K562 (cell line): ENCODE data around the gene SPHK1. TPM values are rescaled to one million over a fixed set of nuclear protein-coding genes. Genes with fewer than 3 reads are reported as not detected.

Experiments
- ATAC-seq: fragments of 200-7000 bp; cut with Tn5 transposase; 3 replicates; pipeline ENCODE4 v1.9.1; 2020; ENCODE audit warnings: moderate library complexity
- Bru-seq: library from RNA; stranded (reverse); fragments of 400-500 nt; gene quantifications from one replicate; lab custom pipeline; 2021; lab: Mats Ljungman, UMichigan
- BruChase-seq, 2 experiments: library from RNA; stranded (reverse); fragments of 400-500 nt; gene quantifications; one replicate each; lab custom pipeline; 2021; lab: Mats Ljungman, UMichigan
- BruUV-seq: library from RNA; stranded (reverse); fragments of 400-500 nt; replicated peaks from 2 replicates; lab custom pipeline; 2021; lab: Mats Ljungman, UMichigan
- CTCF ChIA-PET: fragments of 300-600 bp; formaldehyde crosslinking; extraction: SDS; loops from one replicate; lab custom pipeline; 2021; ENCODE audit warnings: low intra/inter-chr PET ratio; lab: Yijun Ruan, JAX
- POLR2A ChIA-PET: fragments of 300-600, 350-650 bp; sonication (Branson Sonifier 250); formaldehyde crosslinking; extraction: SDS; loops from one replicate; lab custom pipeline; 2021; ENCODE audit warnings: antibody characterized with exemption, inconsistent platforms; lab: Yijun Ruan, JAX
- DNase-seq, 4 experiments: peaks; one replicate each; pipeline versions ENCODE4 v3.0.0 to v3.0.0-alpha.2; 2011 to 2018; ENCODE audit warnings: low spot score in 3 of 4, mixed read lengths in 3 of 4; ENCODE audit errors: extremely low read depth in 1 of 4
- FAIRE-seq: peaks from 2 replicates; lab custom pipeline; 2011; peaks lifted over from hg19 to GRCh38; lab: Jason Lieb, UNC
- H2AFZ ChIP-seq: 2 replicates; pipeline ENCODE4 v1.6.0; 2011; ENCODE audit warnings: low read depth, low read length, control low read depth, inconsistent platforms
- H3K27ac ChIP-seq: fragments of 200-600 bp; 3 replicates; pipeline ENCODE4 v1.8.0; 2011; ENCODE audit warnings: low read depth, mild to moderate bottlenecking, control low read depth, inconsistent platforms, low read length, moderate library complexity, mixed read lengths; ENCODE audit errors: extremely low read depth
- H3K27me3 ChIP-seq, 2 experiments: fragments of 300-600 bp in 1 of 2; 2 replicates in 1 of 2; 3 replicates in 1 of 2; pipeline versions ENCODE4 v1.6.0 to v1.8.0; 2011; ENCODE audit warnings: inconsistent platforms in 2 of 2, low read length in 2 of 2, mild to moderate bottlenecking in 1 of 2, mixed read lengths in 1 of 2, moderate library complexity in 1 of 2; ENCODE audit not compliant: control insufficient read depth in 2 of 2, insufficient read depth in 2 of 2
- H3K36me3 ChIP-seq: fragments of 300-600 bp; 3 replicates; pipeline ENCODE4 v1.8.0; 2011; ENCODE audit warnings: mild to moderate bottlenecking, low read length, inconsistent platforms; ENCODE audit not compliant: control insufficient read depth, insufficient read depth
- H3K4me1 ChIP-seq, 2 experiments: fragments of 200-600 bp in 1 of 2; replicated peaks in 1 of 2; 2 replicates in 1 of 2; 3 replicates in 1 of 2; pipeline versions ENCODE4 v1.5.1 to v1.8.0; 2011; ENCODE audit warnings: inconsistent platforms in 2 of 2, low read length in 2 of 2, mild to moderate bottlenecking in 1 of 2, mixed read lengths in 1 of 2, moderate library complexity in 1 of 2; ENCODE audit not compliant: control insufficient read depth in 2 of 2, insufficient read depth in 2 of 2
- H3K4me2 ChIP-seq: 2 replicates; pipeline ENCODE4 v1.6.1; 2011; ENCODE audit warnings: low read length, control low read depth, inconsistent platforms, mixed read lengths; ENCODE audit not compliant: insufficient read depth
- H3K4me3 ChIP-seq: fragments of 200-600 bp; sonication (generic), shearing (Covaris generic); 2 replicates; pipeline ENCODE4 v1.5.1; 2016; ENCODE audit warnings: control low read depth, inconsistent platforms
- H3K79me2 ChIP-seq: fragments of 200-600 bp; 3 replicates; pipeline ENCODE4 v1.8.0; 2011; ENCODE audit warnings: low read length, inconsistent platforms; ENCODE audit not compliant: control insufficient read depth, insufficient read depth
- H3K9ac ChIP-seq, 2 experiments: 2 replicates each; pipeline versions ENCODE4 v1.6.0 to v1.6.1; 2011; ENCODE audit warnings: low read depth in 2 of 2, low read length in 2 of 2, control low read depth in 1 of 2, inconsistent platforms in 1 of 2, mild to moderate bottlenecking in 1 of 2, mixed read lengths in 1 of 2; ENCODE audit not compliant: insufficient read depth in 1 of 2
- H3K9me1 ChIP-seq: one replicate; pipeline ENCODE4 v1.6.0; 2011; ENCODE audit warnings: inconsistent platforms, mild to moderate bottlenecking, low read length, moderate library complexity; ENCODE audit not compliant: control insufficient read depth, insufficient read depth
- H3K9me3 ChIP-seq: replicated peaks from 2 replicates; pipeline ENCODE4 v1.5.1; 2011; ENCODE audit warnings: low read depth, low read length, inconsistent platforms; ENCODE audit not compliant: control insufficient read depth, insufficient read depth
- H4K20me1 ChIP-seq: replicated peaks from 2 replicates; pipeline ENCODE4 v1.6.1; 2011; ENCODE audit warnings: low read length, inconsistent platforms, mixed read lengths; ENCODE audit not compliant: control insufficient read depth, insufficient read depth
- HCFC1 ChIP-seq: IDR thresholded peaks from 2 replicates; pipeline ENCODE4 v1.6.1; 2012; ENCODE audit warnings: low read depth, low read length, improper control_type of control experiment
- NR4A1 ChIP-seq, 2 experiments: fragments of 250-450 bp in 1 of 2; fragments of 450-650 bp in 1 of 2; sonication (Bioruptor Pico) in 1 of 2; IDR thresholded peaks; 2 replicates each; pipeline versions ENCODE4 v1.4.0 to v1.6.1; 2016 to 2020; ENCODE audit warnings: mild to moderate bottlenecking in 2 of 2, missing compliant biosample characterization in 1 of 2, missing genetic modification characterization in 1 of 2, moderate library complexity in 1 of 2
- PCBP1 ChIP-seq: fragments of 200-400 bp; formaldehyde crosslinking; IDR thresholded peaks from 2 replicates; pipeline ENCODE4 v1.6.1; 2018; ENCODE audit warnings: mild to moderate bottlenecking, low read depth, low read length; ENCODE audit not compliant: poor library complexity, severe bottlenecking
- POLR2G ChIP-seq: fragments of 200-400 bp; formaldehyde crosslinking; IDR thresholded peaks from 2 replicates; pipeline ENCODE4 v1.6.1; 2017; ENCODE audit warnings: low read depth, mild to moderate bottlenecking, antibody characterized with exemption, low read length, moderate library complexity
- RBBP5 ChIP-seq: fragments of 200-600 bp; sonication (generic); IDR thresholded peaks from 2 replicates; pipeline ENCODE4 v1.6.1; 2012; ENCODE audit warnings: borderline replicate concordance, mild to moderate bottlenecking, low read length, control low read depth, inconsistent platforms; ENCODE audit not compliant: insufficient read depth, poor library complexity, severe bottlenecking
- RBFOX2 ChIP-seq: fragments of 200-400 bp; formaldehyde crosslinking; IDR thresholded peaks from 2 replicates; pipeline ENCODE4 v1.6.1; 2017; ENCODE audit warnings: low read depth, mild to moderate bottlenecking, low read length, moderate library complexity
- SAP30 ChIP-seq: fragments of 200-600 bp; sonication (generic); IDR thresholded peaks from 2 replicates; pipeline ENCODE4 v1.6.1; 2012; ENCODE audit warnings: borderline replicate concordance, low read depth, mild to moderate bottlenecking, moderate library complexity, low read length, control low read depth, inconsistent platforms; ENCODE audit not compliant: insufficient read depth, poor library complexity, severe bottlenecking
- SETDB1 ChIP-seq: IDR thresholded peaks from one replicate; pipeline ENCODE4 v1.6.1; 2012; ENCODE audit warnings: low read length, control low read depth, inconsistent platforms
- SMAD3 ChIP-seq: fragments of 450-650 bp; formaldehyde crosslinking; conservative IDR thresholded peaks from 2 replicates; pipeline ENCODE4 v1.4.0; 2020; ENCODE audit warnings: mild to moderate bottlenecking
- SNIP1 ChIP-seq: fragments of 450-650 bp; IDR thresholded peaks from 2 replicates; pipeline ENCODE4 v1.7.1; 2017; ENCODE audit warnings: low read depth, mild to moderate bottlenecking
- ZKSCAN8 ChIP-seq: fragments of 200-800 bp; sonication (Bioruptor generic); IDR thresholded peaks from 2 replicates; pipeline ENCODE4 v1.6.1; 2016; ENCODE audit warnings: missing genetic modification characterization, missing compliant biosample characterization
- ZNF174 ChIP-seq: fragments of 250-450 bp; sonication (Bioruptor Pico); IDR thresholded peaks from 2 replicates; pipeline ENCODE4 v1.4.0; 2020; ENCODE audit warnings: mild to moderate bottlenecking
- ZNF644 ChIP-seq: fragments of 200-800 bp; sonication (Bioruptor generic); IDR thresholded peaks from 2 replicates; pipeline ENCODE4 v1.6.1; 2016; ENCODE audit warnings: low read depth, missing genetic modification characterization, missing compliant biosample characterization
- WGBS: fragments of 100-300 bp; shearing (Covaris generic); methylation state at CpG from one replicate; pipeline ENCODE4 v1.1.6; 2016; ENCODE audit warnings: low coverage, mixed read lengths; ENCODE audit not compliant: insufficient coverage; ENCODE audit errors: missing lambda C conversion rate; 5-methylcytosine and 5-hydroxymethylcytosine counted together
- in situ Hi-C: fragments of 300-500 bp; cut with MboI; formaldehyde crosslinking; loops from 4 replicates; pipeline ENCODE4 v1.15.0; 2018; ENCODE audit warnings: inconsistent platforms, mixed read lengths
- intact Hi-C: fragments of 100-400 bp; cut with micrococcal nuclease; formaldehyde crosslinking; loops from 2 replicates; pipeline ENCODE4 v1.14.2; 2022
- long read RNA-seq, 3 experiments: library from polyadenylated mRNA in 2 of 3; library from RNA in 1 of 3; unstranded in 2 of 3; stranded (forward) in 1 of 3; transcript quantifications; one replicate each; pipeline ENCODE4 v2.0.0, GENCODE V29; 2019 to 2022
- polyA minus RNA-seq, 3 experiments: library from RNA; depleted of rRNA, polyadenylated mRNA; stranded (reverse); fragments of >200 nt; gene quantifications; 2 replicates each; pipeline ENCODE4 v1.2.3, GENCODE V29; 2011
- polyA plus RNA-seq, 8 experiments: library from polyadenylated mRNA; depleted of rRNA in 4 of 8; stranded (reverse) in 5 of 8; unstranded in 3 of 8; fragments of >200 nt; fragmentation: Nextera tagmentation in 2 of 8; fragmentation: Illumina TruSeq in 1 of 8; extraction: Ambion mirVana in 2 of 8; extraction: Trizol in 1 of 8; gene quantifications; 2 replicates each; pipeline versions ENCODE4 v1.2.1 to v1.2.3, GENCODE V29; 2011 to 2014; ENCODE audit warnings: inconsistent platforms in 1 of 8, missing spikeins in 1 of 8
- total RNA-seq, 7 experiments: library from RNA; depleted of rRNA in 6 of 7; stranded (reverse); fragments of >200 nt in 6 of 7; fragmentation: Illumina TruSeq in 2 of 7; extraction: Trizol in 2 of 7; gene quantifications; 2 replicates each; pipeline versions ENCODE4 v1.2.1 to v1.2.3, GENCODE V29; 2011 to 2021; ENCODE audit warnings: low replicate concordance in 1 of 7

The SPHK1 gene
- total RNA-seq (2011; cell fraction: chromatin; rRNA removed; ENCODE audit: low replicate concordance) = 17.0 and 55.7 TPM in 2 replicates
- total RNA-seq (2011; cell fraction: nucleolus; rRNA removed) = 66.3 and 72.5 TPM in 2 replicates
- total RNA-seq (2011; cell fraction: nucleoplasm; rRNA removed) = 31.6 and 33.4 TPM in 2 replicates
- total RNA-seq (2014; rRNA removed) = 60.3 and 69.6 TPM in 2 replicates
- total RNA-seq (2014; rRNA removed; fragmentation: Illumina TruSeq; extraction: Trizol) = 5.6 and 8.0 TPM in 2 replicates
- total RNA-seq (2015; rRNA removed; fragmentation: Illumina TruSeq; extraction: Trizol) = 14.1 and 14.9 TPM in 2 replicates
- total RNA-seq (2021) = 56.2 and 58.2 TPM in 2 replicates
- 20.2 and 21.6 TPM in 2 replicates for polyA plus RNA-seq (2011; rRNA removed)
- polyA plus RNA-seq (2011; cell fraction: cytosol; rRNA removed) = 25.9 and 63.1 TPM in 2 replicates
- polyA plus RNA-seq (2011; cell fraction: nucleus; rRNA removed) = 93.7 and 187 TPM in 2 replicates
- 26.8 and 28.6 TPM in 2 replicates for polyA plus RNA-seq (2012)
- polyA plus RNA-seq (2014; fragmentation: Illumina TruSeq; extraction: Trizol) = 14.5 and 25.0 TPM in 2 replicates
- polyA plus RNA-seq (2014; fragmentation: Nextera tagmentation; extraction: Ambion mirVana) = 1 to 10 TPM in 1 of 2 experiments, under 1 TPM in 1; 0.21 to 1.9 TPM
- 45.3 and 51.4 TPM in 2 replicates for polyA plus RNA-seq (2014; rRNA removed)
- 3.0 and 8.2 TPM in 2 replicates for polyA minus RNA-seq (2011; rRNA and poly(A)+ RNA removed)
- 11.8 and 12.5 TPM in 2 replicates for polyA minus RNA-seq (2011; cell fraction: cytosol; rRNA and poly(A)+ RNA removed)
- polyA minus RNA-seq (2011; cell fraction: nucleus; rRNA and poly(A)+ RNA removed) = 19.1 and 19.3 TPM in 2 replicates
- percentile 54 among the genes with signal in this experiment for Bru-seq, nascent RNA
- percentile 45 among the genes with signal in this experiment for BruChase-seq, experiment 1, labeled RNA remaining after a 2-hour chase
- BruChase-seq, experiment 2, labeled RNA remaining after a 6-hour chase = percentile 52 among the genes with signal in this experiment
- long read RNA-seq, experiment 1, transcript SPHK1-202 (5 exons, 1,779 nt) = minor isoform, 21 of 372 reads
- long read RNA-seq, experiment 1, transcript SPHK1-201 (6 exons, 2,138 nt) = minor isoform, 80 of 372 reads
- long read RNA-seq, experiment 1, transcript SPHK1-210 (6 exons, 1,821 nt) = major isoform, 139 of 372 reads
- long read RNA-seq, experiment 1, partial matches to known transcripts = 67 of 372 reads
- long read RNA-seq, experiment 1, other reads (novel, unspliced or antisense) = 63 of 372 reads
- long read RNA-seq, experiment 2, transcript SPHK1-210 (6 exons, 1,821 nt) = major isoform, 18 of 82 reads
- long read RNA-seq, experiment 2, transcript SPHK1-201 (6 exons, 2,138 nt) = minor isoform, 17 of 82 reads
- long read RNA-seq, experiment 2, transcript SPHK1-202 (5 exons, 1,779 nt) = minor isoform, 6 of 82 reads
- long read RNA-seq, experiment 2, partial matches to known transcripts = 35 of 82 reads
- long read RNA-seq, experiment 2, other reads (novel, unspliced or antisense) = 6 of 82 reads
- long read RNA-seq, experiment 3, transcript SPHK1-210 (6 exons, 1,821 nt) = major isoform, 47 of 120 reads
- long read RNA-seq, experiment 3, transcript SPHK1-201 (6 exons, 2,138 nt) = minor isoform, 26 of 120 reads
- long read RNA-seq, experiment 3, partial matches to known transcripts = 32 of 120 reads
- long read RNA-seq, experiment 3, other reads (novel, unspliced or antisense) = 14 of 120 reads

DNA sequence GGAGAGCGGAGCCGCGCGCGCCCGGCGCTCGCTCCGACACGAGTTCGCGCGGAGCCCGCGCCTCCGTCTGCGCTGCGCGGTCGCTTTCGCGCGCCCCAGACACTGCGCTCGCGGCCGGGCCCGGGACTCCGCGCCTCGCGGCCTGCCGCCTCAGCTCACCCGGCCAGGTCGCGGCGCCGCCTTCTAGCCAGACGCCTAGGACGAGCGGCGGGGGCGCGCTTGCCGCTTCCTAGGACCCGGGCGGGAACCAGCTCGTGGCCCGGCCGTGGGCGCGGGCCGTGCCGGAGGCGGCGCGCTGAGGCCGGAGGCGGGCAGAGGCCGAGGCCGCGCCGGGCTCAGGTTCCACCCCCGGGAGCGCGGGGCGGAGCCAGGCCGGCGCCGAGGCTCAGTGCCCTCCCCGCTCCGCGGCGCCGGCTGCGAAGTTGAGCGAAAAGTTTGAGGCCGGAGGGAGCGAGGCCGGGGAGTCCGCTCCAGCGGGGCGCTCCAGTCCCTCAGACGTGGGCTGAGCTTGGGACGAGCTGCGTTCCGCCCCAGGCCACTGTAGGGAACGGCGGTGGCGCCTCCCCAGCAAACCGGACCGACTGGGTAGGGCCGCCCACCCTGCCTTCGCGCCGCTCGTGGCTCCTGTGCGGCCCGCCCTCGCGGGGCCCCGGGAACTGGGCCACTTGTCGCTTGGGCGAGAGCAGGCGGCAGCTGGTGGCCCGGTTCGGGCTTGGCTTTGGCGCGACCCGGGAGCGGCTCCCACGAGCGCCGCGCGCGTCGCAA is at the start of gene SPHK1:
TSS of gene SPHK1 (plus strand) at position 388 of the 765 bp plus-strand sequence. CDS start 1,036 bp downstream, outside the sequence.
- Histone ChIP-seq H3K79me2 (peaks cover 37% of the 10 kb centered on the region), H3K9me1 (no peaks in the 10 kb centered on the region), H3K4me2 (peak within 1 kb of the TSS; percentile 88), H3K4me1 (peaks cover 14 to 66% of the 10 kb centered on the region in 2 experiments), H3K4me3 (peak within 1 kb of the TSS; percentile 74), H2AFZ (peak within 1 kb of the TSS; percentile 94), H3K9me3 (no peaks in the 10 kb centered on the region), H3K27ac (peak within 1 kb of the TSS; percentile 93), H3K9ac (peak within 1 kb of the TSS; percentile 84 to 96), H3K36me3 (peaks cover 27% of the 10 kb centered on the region; the same call in 2 of the 3 replicates), H4K20me1 (no peaks in the 10 kb centered on the region), H3K27me3 (no peaks in the 10 kb centered on the region)
- DNase-seq = peak; percentile 87 to 92 (median 90)
- in situ Hi-C loops (no loop called here), intact Hi-C loops (loop anchor here (2.0 kb wide), 1 partner anchor 30 kb away; no protein-coding TSS in a partner anchor)
- under 1% methylated on average over 98 of the region's 118 CpGs for WGBS
- peak; percentile 80 for ATAC-seq
- BruUV-seq = TSS peak; percentile 67
- peak; percentile 52 for FAIRE-seq
- ChIA-PET CTCF (interaction anchor here (1.2 kb wide), 1 partner anchor 14 kb away, joined by 4 read pairs; no protein-coding TSS in a partner anchor), POLR2A (interaction anchor here (0.6 to 3.0 kb wide), 17 partner anchors 9 to 352 kb away, joined by 3 to 15 read pairs (median 4); partner anchors contain the start of gene PRPSAP1)
- TF ChIP-seq ZNF644 (tag) = no peak
- TF ChIP-seq PCBP1 = peak; percentile 57
- TF ChIP-seq SETDB1 = no peak
- peak; percentile 84 for TF ChIP-seq POLR2G
- TF ChIP-seq NR4A1 (CRISPR knock-in tag; IDR thresholded peaks at IDR 0.05) = 0 out of 2 replicates have a peak, but pooled peaks have one; percentile 28
- 0 out of 2 replicates have a peak, but pooled peaks have one; percentile 54 for TF ChIP-seq NR4A1 (tag; IDR thresholded peaks at IDR 0.05)
- TF ChIP-seq ZNF174 = no peak
- TF ChIP-seq SMAD3 (CRISPR knock-in tag) = no peak
- TF ChIP-seq SNIP1 = no peak
- peak; percentile 50 for TF ChIP-seq RBBP5
- TF ChIP-seq HCFC1 = peak; percentile 9; the same call in 1 of the 2 replicates
- TF ChIP-seq RBFOX2 = peak; percentile 68
- TF ChIP-seq ZKSCAN8 (CRISPR knock-in tag) = no peak
- TF ChIP-seq SAP30 = peak; percentile 45
